K562 (cell line): ENCODE data around the gene ATRAID.

Source experiments
- CTCF ChIP-seq, 3 experiments: IDR thresholded peaks in 2 of 3; conservative IDR thresholded peaks in 1 of 3; 2 replicates each; pipeline ENCODE4 v1.5.1; 2011 to 2012; ENCODE audit warnings: low read length in 3 of 3, mild to moderate bottlenecking in 3 of 3, control low read depth in 2 of 3, improper control_type of control experiment in 1 of 3, inconsistent platforms in 1 of 3, low read depth in 1 of 3, mixed read lengths in 1 of 3, moderate library complexity in 1 of 3; ENCODE audit not compliant: insufficient read depth in 2 of 3
- ZNF395 ChIP-seq: fragments of 200-800 bp; sonication (Bioruptor generic); IDR thresholded peaks from 2 replicates; pipeline ENCODE4 v1.6.1; 2017; ENCODE audit warnings: missing genetic modification characterization, missing compliant biosample characterization

- TF ChIP-seq CTCF (IDR thresholded peaks at IDR 0.05 in 2 of 3, conservative IDR thresholded peaks at IDR 0.05 in 1 of 3; ENCODE audit: insufficient read depth in 2 of 3, low read depth in 1 of 3, low read length in 3 of 3) (no peak), ZNF395 (CRISPR knock-in tag) (no peak)
Observed at GRCh38 chr2:27238976-27239375, 27.1 kb downstream of the ATRAID start.
